ENCODE results near the gene ARPC4. TPM values are rescaled to one million over a fixed set of nuclear protein-coding genes. Genes with fewer than 3 reads are reported as not detected.

Gene ARPC4
- total and polyA plus RNA-seq, 2 of the 13 experiments (the other 11 are each of a cell fraction or from before 2014, with no cell fraction given): 30.1 to 83.6 TPM

DNA sequence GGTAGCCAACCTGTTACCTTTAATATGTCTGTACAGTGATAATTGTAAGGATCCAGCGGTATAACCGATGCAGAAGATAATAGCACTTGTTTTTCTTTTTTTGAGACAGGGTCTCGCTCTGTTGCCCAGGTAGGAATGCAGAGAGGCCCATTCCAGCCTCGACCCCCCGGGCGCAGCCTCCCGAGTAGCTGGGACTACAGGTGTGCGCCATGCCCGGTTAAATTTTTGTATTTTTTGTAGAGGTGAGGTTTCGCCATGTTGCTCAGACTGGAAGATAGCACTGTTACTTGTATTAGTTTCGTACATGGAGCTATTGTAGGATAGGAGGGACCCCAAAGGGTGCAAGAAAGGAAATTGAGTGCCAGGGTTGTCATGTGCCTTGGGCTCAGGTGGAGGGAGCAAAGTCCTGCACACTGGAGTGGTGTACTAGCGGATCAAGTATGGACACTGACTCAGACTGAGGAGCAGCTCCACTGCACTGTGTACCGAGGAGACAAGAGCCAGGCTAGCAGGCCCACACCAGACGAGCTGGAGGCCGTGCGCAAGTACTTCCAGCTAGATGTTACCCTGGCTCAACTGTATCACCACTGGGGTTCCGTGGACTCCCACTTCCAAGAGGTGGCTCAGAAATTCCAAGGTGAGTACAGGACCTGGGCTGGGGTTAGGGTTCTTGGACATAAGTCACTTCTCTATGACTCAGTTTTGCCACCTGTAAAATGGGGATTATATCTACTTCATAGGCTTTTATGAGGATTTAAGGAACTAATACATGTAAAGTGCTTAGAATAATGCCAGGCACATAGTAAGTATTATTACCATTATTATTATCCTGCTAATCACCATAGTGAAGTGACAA lies 42.1 kb upstream of the ARPC4 start (continued):
- TF ChIP-seq, protein P1, sequence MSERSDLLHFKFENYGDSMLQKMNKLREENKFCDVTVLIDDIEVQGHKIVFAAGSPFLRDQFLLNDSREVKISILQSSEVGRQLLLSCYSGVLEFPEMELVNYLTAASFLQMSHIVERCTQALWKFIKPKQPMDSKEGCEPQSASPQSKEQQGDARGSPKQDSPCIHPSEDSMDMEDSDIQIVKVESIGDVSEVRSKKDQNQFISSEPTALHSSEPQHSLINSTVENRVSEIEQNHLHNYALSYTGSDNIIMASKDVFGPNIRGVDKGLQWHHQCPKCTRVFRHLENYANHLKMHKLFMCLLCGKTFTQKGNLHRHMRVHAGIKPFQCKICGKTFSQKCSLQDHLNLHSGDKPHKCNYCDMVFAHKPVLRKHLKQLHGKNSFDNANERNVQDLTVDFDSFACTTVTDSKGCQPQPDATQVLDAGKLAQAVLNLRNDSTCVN (CRISPR knock-in tag; IDR thresholded peaks at IDR 0.05; ENCODE audit: borderline replicate concordance): 0 out of 2 replicates have a peak, but pooled peaks have one; percentile 12
- TF ChIP-seq ZNF770 (CRISPR knock-in tag; IDR thresholded peaks at IDR 0.05) (peak; percentile 14; the same call in 1 of the 2 replicates), POLR2G (IDR thresholded peaks at IDR 0.05; ENCODE audit: low read depth, low read length) (no peak), MXD4 (CRISPR knock-in tag; IDR thresholded peaks at IDR 0.05) (peak; percentile 63; the same call in 1 of the 2 replicates), ZNF414 (CRISPR knock-in tag; IDR thresholded peaks at IDR 0.05) (0 out of 2 replicates have a peak, but pooled peaks have one; percentile 32), CBX2 (IDR thresholded peaks at IDR 0.05; ENCODE audit: low read depth, low read length) (no peak), CBX2 (CRISPR knock-in tag; IDR thresholded peaks at IDR 0.05; ENCODE audit: low read depth) (no peak), TEAD3 (CRISPR knock-in tag; optimal IDR thresholded peaks at IDR 0.05; ENCODE audit: borderline replicate concordance) (peak; percentile 29), ZMYM3 (CRISPR knock-in tag; IDR thresholded peaks at IDR 0.05) (peak; percentile 74), XRCC5 (optimal IDR thresholded peaks at IDR 0.05; ENCODE audit: low read length) (peak; percentile 21)

Measured in HepG2 (cell line).